K562 (cell line): ENCODE results near the gene FBXL12. TPM values are rescaled to one million over a fixed set of nuclear protein-coding genes. Genes with fewer than 3 reads are reported as not detected.

Source experiments
- ARID2 ChIP-seq: fragments of 450-650 bp; IDR thresholded peaks from 2 replicates; pipeline ENCODE4 v1.6.1; 2017; ENCODE audit warnings: antibody characterized with exemption, mild to moderate bottlenecking
- CAMTA2 ChIP-seq: fragments of 250-450 bp; sonication (Bioruptor Pico); conservative IDR thresholded peaks from 2 replicates; pipeline ENCODE4 v1.5.1; 2022
- CBX5 ChIP-seq: IDR thresholded peaks from 2 replicates; pipeline ENCODE4 v1.6.1; 2014; ENCODE audit warnings: low read depth, borderline replicate concordance
- ELF4 ChIP-seq: fragments of 450-650 bp; formaldehyde crosslinking; IDR thresholded peaks from 2 replicates; pipeline ENCODE4 v1.4.0; 2022; ENCODE audit warnings: missing genetic modification characterization
- EWSR1 ChIP-seq: fragments of 450-650 bp; IDR thresholded peaks from 2 replicates; pipeline ENCODE4 v1.6.1; 2018; ENCODE audit warnings: borderline replicate concordance, mild to moderate bottlenecking, low read depth, moderate library complexity; ENCODE audit not compliant: partially characterized antibody
- HDAC2 ChIP-seq: fragments of 450-650 bp; IDR thresholded peaks from 2 replicates; pipeline ENCODE4 v1.6.1; 2016; ENCODE audit warnings: mild to moderate bottlenecking
- HMGN3 ChIP-seq: IDR thresholded peaks from 2 replicates; pipeline ENCODE4 v1.6.1; 2011; ENCODE audit warnings: borderline replicate concordance, low read depth, mild to moderate bottlenecking, mixed read lengths, low read length; ENCODE audit not compliant: insufficient read length; ENCODE audit errors: extremely low read depth
- MAZ ChIP-seq, 2 experiments: fragments of 450-650 bp in 1 of 2; sonication (generic) in 1 of 2; formaldehyde crosslinking; IDR thresholded peaks in 1 of 2; conservative IDR thresholded peaks in 1 of 2; 2 replicates each; pipeline versions ENCODE4 v1.4.0 to v1.5.0; 2020; ENCODE audit warnings: mild to moderate bottlenecking in 1 of 2, missing genetic modification reagents in 1 of 2
- NKRF ChIP-seq: fragments of 450-650 bp; IDR thresholded peaks from 2 replicates; pipeline ENCODE4 v1.6.1; 2016; ENCODE audit warnings: borderline replicate concordance
- OTX1 ChIP-seq: fragments of 450-650 bp; formaldehyde crosslinking; IDR thresholded peaks from 2 replicates; pipeline ENCODE4 v1.4.0; 2022; ENCODE audit warnings: mild to moderate bottlenecking
- PHB ChIP-seq: fragments of 250-450 bp; sonication (Bioruptor Pico); IDR thresholded peaks from 2 replicates; pipeline ENCODE4 v1.5.0; 2021
- TAF9B ChIP-seq: fragments of 450-650 bp; IDR thresholded peaks from 2 replicates; pipeline ENCODE4 v1.6.1; 2018; ENCODE audit warnings: mild to moderate bottlenecking; ENCODE audit not compliant: partially characterized antibody
- ZNF668 ChIP-seq: fragments of 250-450 bp; sonication (Bioruptor Pico); IDR thresholded peaks from 2 replicates; pipeline ENCODE4 v1.8.0; 2022; ENCODE audit warnings: mild to moderate bottlenecking, inconsistent platforms
- ZNF75A ChIP-seq: fragments of 450-650 bp; formaldehyde crosslinking; IDR thresholded peaks from 2 replicates; pipeline ENCODE4 v1.4.0; 2020; ENCODE audit warnings: mild to moderate bottlenecking
- ZNF79 ChIP-seq: fragments of 250-450 bp; sonication (Bioruptor Pico); IDR thresholded peaks from 2 replicates; pipeline ENCODE4 v1.4.0; 2020; ENCODE audit warnings: low read depth, mild to moderate bottlenecking, moderate library complexity
- polyA plus RNA-seq, 8 experiments: library from polyadenylated mRNA; depleted of rRNA in 4 of 8; stranded (reverse) in 5 of 8; unstranded in 3 of 8; fragments of >200 nt; fragmentation: Nextera tagmentation in 2 of 8; fragmentation: Illumina TruSeq in 1 of 8; extraction: Ambion mirVana in 2 of 8; extraction: Trizol in 1 of 8; gene quantifications; 2 replicates each; pipeline versions ENCODE4 v1.2.1 to v1.2.3, GENCODE V29; 2011 to 2014; ENCODE audit warnings: inconsistent platforms in 1 of 8, missing spikeins in 1 of 8
- total RNA-seq, 7 experiments: library from RNA; depleted of rRNA in 6 of 7; stranded (reverse); fragments of >200 nt in 6 of 7; fragmentation: Illumina TruSeq in 2 of 7; extraction: Trizol in 2 of 7; gene quantifications; 2 replicates each; pipeline versions ENCODE4 v1.2.1 to v1.2.3, GENCODE V29; 2011 to 2021; ENCODE audit warnings: low replicate concordance in 1 of 7
- TF ChIP-seq, protein P1 (sequence below): sonication (generic); IDR thresholded peaks from 2 replicates; pipeline ENCODE4 v1.6.1; 2016
- TF ChIP-seq, protein P2 (sequence below), 2 experiments: fragments of 450-650 bp in 1 of 2; sonication (generic) in 1 of 2; formaldehyde crosslinking; conservative IDR thresholded peaks; 2 replicates each; pipeline versions ENCODE4 v1.4.0 to v1.8.1; 2020 to 2022; ENCODE audit warnings: mild to moderate bottlenecking in 1 of 2, missing genetic modification reagents in 1 of 2
- TF ChIP-seq, protein P3 (sequence below), 2 experiments: fragments of 450-650 bp; IDR thresholded peaks; 2 replicates each; pipeline ENCODE4 v1.6.1; 2018; ENCODE audit warnings: mild to moderate bottlenecking in 2 of 2, low read depth in 1 of 2; ENCODE audit not compliant: partially characterized antibody in 2 of 2

The FBXL12 gene
- total and polyA plus RNA-seq, 9 of the 15 experiments (the other 6 are each of a cell fraction or from before 2014, with no cell fraction given): 2.7 to 40.5 (median 26.5) TPM

DNA sequence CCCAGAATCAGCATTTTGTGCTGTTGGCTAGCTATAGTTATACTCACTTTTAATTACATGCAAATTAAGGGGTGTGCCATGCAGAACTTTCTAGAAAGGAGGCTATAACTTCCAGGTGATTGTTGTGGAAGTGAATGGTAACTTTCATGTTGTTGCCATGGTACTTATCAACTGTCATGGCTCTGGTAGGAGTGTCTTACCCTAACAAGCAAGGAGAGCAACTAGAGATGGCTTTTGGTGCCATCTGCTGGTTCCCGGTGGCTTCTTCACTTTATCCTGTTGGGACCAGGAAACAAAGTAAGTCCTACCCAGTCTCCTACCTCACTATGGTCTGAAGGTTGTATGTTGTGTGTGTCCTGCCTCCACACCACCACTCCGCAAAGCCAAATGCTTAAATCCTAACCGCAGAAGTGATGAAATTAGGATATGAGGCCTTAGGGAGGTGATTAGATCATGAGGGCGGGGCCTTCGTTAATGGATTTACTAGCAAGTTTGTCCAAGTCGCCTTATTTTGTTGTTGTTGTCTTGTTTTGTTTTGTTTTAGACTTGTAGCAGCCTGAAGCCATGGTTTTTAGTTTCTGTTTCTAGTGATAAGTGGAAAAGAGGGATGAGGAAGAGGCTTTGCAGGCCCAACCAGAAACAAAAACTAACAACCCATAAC, 22.6 kb downstream of the FBXL12 start (continued):
- TF ChIP-seq, protein P1, sequence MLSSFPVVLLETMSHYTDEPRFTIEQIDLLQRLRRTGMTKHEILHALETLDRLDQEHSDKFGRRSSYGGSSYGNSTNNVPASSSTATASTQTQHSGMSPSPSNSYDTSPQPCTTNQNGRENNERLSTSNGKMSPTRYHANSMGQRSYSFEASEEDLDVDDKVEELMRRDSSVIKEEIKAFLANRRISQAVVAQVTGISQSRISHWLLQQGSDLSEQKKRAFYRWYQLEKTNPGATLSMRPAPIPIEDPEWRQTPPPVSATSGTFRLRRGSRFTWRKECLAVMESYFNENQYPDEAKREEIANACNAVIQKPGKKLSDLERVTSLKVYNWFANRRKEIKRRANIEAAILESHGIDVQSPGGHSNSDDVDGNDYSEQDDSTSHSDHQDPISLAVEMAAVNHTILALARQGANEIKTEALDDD: peak; percentile 74; the same call in 1 of the 2 replicates
- TF ChIP-seq PHB (no peak), ELF4 (0 out of 2 replicates have a peak, but pooled peaks have one; percentile 8), CBX5 (no peak), ZNF75A (no peak), HMGN3 (no peak), TAF9B (no peak), ARID2 (peak; percentile 74), NKRF (no peak), HDAC2 (no peak), EWSR1 (no peak), CAMTA2 (no peak), ZNF668 (no peak), OTX1 (CRISPR knock-in tag) (no peak), MAZ (CRISPR knock-in tag; conservative IDR thresholded peaks at IDR 0.05 in 1 of 2, IDR thresholded peaks at IDR 0.05 in 1 of 2) (0 out of 4 replicates have a peak, but pooled peaks of 1 of the 2 experiments have one; percentile 49), ZNF79 (CRISPR knock-in tag) (no peak)
- TF ChIP-seq, protein P2, sequence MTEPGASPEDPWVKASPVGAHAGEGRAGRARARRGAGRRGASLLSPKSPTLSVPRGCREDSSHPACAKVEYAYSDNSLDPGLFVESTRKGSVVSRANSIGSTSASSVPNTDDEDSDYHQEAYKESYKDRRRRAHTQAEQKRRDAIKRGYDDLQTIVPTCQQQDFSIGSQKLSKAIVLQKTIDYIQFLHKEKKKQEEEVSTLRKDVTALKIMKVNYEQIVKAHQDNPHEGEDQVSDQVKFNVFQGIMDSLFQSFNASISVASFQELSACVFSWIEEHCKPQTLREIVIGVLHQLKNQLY (CRISPR knock-in tag; conservative IDR thresholded peaks at IDR 0.05): no peak
- TF ChIP-seq, protein P3, sequence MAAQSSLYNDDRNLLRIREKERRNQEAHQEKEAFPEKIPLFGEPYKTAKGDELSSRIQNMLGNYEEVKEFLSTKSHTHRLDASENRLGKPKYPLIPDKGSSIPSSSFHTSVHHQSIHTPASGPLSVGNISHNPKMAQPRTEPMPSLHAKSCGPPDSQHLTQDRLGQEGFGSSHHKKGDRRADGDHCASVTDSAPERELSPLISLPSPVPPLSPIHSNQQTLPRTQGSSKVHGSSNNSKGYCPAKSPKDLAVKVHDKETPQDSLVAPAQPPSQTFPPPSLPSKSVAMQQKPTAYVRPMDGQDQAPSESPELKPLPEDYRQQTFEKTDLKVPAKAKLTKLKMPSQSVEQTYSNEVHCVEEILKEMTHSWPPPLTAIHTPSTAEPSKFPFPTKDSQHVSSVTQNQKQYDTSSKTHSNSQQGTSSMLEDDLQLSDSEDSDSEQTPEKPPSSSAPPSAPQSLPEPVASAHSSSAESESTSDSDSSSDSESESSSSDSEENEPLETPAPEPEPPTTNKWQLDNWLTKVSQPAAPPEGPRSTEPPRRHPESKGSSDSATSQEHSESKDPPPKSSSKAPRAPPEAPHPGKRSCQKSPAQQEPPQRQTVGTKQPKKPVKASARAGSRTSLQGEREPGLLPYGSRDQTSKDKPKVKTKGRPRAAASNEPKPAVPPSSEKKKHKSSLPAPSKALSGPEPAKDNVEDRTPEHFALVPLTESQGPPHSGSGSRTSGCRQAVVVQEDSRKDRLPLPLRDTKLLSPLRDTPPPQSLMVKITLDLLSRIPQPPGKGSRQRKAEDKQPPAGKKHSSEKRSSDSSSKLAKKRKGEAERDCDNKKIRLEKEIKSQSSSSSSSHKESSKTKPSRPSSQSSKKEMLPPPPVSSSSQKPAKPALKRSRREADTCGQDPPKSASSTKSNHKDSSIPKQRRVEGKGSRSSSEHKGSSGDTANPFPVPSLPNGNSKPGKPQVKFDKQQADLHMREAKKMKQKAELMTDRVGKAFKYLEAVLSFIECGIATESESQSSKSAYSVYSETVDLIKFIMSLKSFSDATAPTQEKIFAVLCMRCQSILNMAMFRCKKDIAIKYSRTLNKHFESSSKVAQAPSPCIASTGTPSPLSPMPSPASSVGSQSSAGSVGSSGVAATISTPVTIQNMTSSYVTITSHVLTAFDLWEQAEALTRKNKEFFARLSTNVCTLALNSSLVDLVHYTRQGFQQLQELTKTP (IDR thresholded peaks at IDR 0.05; ENCODE audit: low read depth in 1 of 2, partially characterized antibody in 2 of 2): no peak
